Measurements from ENCODE around the gene CACNA1C. TPM values are rescaled to one million over a fixed set of nuclear protein-coding genes. Genes with fewer than 3 reads are reported as not detected.

Gene CACNA1C
- total and polyA plus RNA-seq, 4 donors = 14.8 to 22.2 (median 18.3) TPM

- peaks cover 47% of the 10 kb centered on the region for H3K36me3 ChIP-seq (ENCODE audit: control insufficient read depth, insufficient read depth, low read length)
- 89% methylated on average over 19 of the region's 20 CpGs for WGBS (ENCODE audit: insufficient coverage)
- DNase-seq (ENCODE audit: low read depth in 4 of 6, low spot score in 6 of 6) = no peak
These were observed 635.7 kb downstream of the CACNA1C start for GRCh38 chr12:2688381-2688931.

GRCh38 chr12:2689393-2689792 lies 636.6 kb downstream of the CACNA1C start:
- H3K4me3 ChIP-seq (ENCODE audit: low read depth, low read length) = no peak overlapping the region
- 90% methylated on average over 7 of the region's 9 CpGs for WGBS (ENCODE audit: insufficient coverage)
- DNase-seq (ENCODE audit: low read depth in 4 of 6, low spot score in 6 of 6) = no peak

More at GRCh38 chr12:2688381-2688931, 635.7 kb downstream of the CACNA1C start:
- H3K27ac ChIP-seq (ENCODE audit: low read depth, low read length) = no peak overlapping the region
- no peaks in the 10 kb centered on the region for H3K9me3 ChIP-seq (ENCODE audit: control insufficient read depth, insufficient read depth, low read length)
- peaks cover 11% of the 10 kb centered on the region for H3K4me1 ChIP-seq (ENCODE audit: control insufficient read depth, insufficient read depth, low read length)
- no peak overlapping the region for H3K4me3 ChIP-seq (ENCODE audit: low read depth, low read length)
- H3K27me3 ChIP-seq (ENCODE audit: control insufficient read depth, insufficient read depth, low read length) = peaks cover 4% of the 10 kb centered on the region

DNA sequence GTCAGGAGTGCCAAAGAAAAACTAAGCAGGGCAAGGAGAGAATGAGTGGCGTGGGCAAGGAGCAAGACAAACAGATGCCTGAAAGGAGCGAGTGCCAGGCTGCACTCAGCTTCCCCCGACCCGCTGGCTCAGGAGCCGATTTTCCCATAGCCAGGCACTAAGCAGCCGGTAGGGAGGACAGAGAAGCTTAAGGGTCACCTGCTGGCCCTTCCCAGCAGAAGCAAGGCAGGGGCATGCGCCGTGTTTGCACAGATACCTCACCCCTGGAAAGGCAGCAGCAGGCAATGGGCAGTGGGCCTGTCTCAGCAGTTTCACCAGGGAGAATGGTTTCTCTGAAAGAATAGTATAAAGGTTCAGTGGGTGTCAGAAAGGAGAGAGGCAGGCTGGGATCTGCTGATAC lies 637.1 kb downstream of the CACNA1C start:
- no peak for DNase-seq (ENCODE audit: low read depth in 4 of 6, low spot score in 6 of 6)
- 77% methylated on average over 8 of the region's 8 CpGs for WGBS (ENCODE audit: insufficient coverage)
- Histone ChIP-seq H3K27me3 (ENCODE audit: control insufficient read depth, insufficient read depth, low read length) (peaks cover 4% of the 10 kb centered on the region), H3K27ac (ENCODE audit: low read depth, low read length) (no peak overlapping the region), H3K4me1 (ENCODE audit: control insufficient read depth, insufficient read depth, low read length) (peaks cover 11% of the 10 kb centered on the region), H3K9me3 (ENCODE audit: control insufficient read depth, insufficient read depth, low read length) (no peaks in the 10 kb centered on the region), H3K4me3 (ENCODE audit: low read depth, low read length) (no peak overlapping the region), H3K36me3 (ENCODE audit: control insufficient read depth, insufficient read depth, low read length) (peaks cover 41% of the 10 kb centered on the region)

More at GRCh38 chr12:2689393-2689792, 636.6 kb downstream of the CACNA1C start:
- Histone ChIP-seq H3K9me3 (ENCODE audit: control insufficient read depth, insufficient read depth, low read length) (no peaks in the 10 kb centered on the region), H3K4me1 (ENCODE audit: control insufficient read depth, insufficient read depth, low read length) (peaks cover 11% of the 10 kb centered on the region), H3K27me3 (ENCODE audit: control insufficient read depth, insufficient read depth, low read length) (peaks cover 4% of the 10 kb centered on the region), H3K27ac (ENCODE audit: low read depth, low read length) (no peak overlapping the region), H3K36me3 (ENCODE audit: control insufficient read depth, insufficient read depth, low read length) (peaks cover 41% of the 10 kb centered on the region)

DNA sequence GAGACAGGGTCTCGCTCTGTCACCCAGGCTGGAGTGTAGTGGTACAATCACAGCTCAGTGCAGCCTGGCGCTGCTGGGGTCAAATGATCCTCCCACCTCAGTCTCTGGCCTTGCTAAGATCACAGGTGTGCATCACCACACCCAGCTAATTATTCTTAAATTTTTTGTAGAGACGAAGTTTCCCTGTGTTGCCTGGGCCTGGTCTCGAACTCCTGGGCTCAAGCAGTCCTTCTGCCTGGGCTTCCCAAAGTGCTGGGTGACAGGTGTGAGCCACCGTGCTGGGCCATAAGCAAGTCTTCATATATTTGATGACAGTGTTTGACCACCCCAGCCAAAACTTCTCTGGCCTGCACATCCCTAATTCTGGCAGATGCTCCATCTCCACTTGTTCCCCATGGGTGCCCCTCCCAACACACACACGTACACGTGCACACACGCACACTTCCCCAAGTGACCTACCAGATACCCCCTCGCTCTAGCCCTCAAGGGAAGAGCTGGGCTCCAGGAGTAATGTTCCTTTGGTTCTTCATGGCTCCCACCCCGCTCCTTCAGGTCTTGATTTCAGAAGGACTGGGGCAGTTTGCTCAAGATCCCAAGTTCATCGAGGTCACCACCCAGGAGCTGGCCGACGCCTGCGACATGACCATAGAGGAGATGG lies 637.7 kb downstream of the CACNA1C start:
- WGBS (ENCODE audit: insufficient coverage) = 63% methylated on average over 14 of the region's 14 CpGs
- Histone ChIP-seq H3K4me3 (ENCODE audit: low read depth, low read length) (peak overlapping the region; percentile 36), H3K27me3 (ENCODE audit: control insufficient read depth, insufficient read depth, low read length) (peaks cover 4% of the 10 kb centered on the region), H3K36me3 (ENCODE audit: control insufficient read depth, insufficient read depth, low read length) (peaks cover 40% of the 10 kb centered on the region), H3K4me1 (ENCODE audit: control insufficient read depth, insufficient read depth, low read length) (peaks cover 11% of the 10 kb centered on the region), H3K27ac (ENCODE audit: low read depth, low read length) (no peak overlapping the region), H3K9me3 (ENCODE audit: control insufficient read depth, insufficient read depth, low read length) (no peaks in the 10 kb centered on the region)
- no peak for DNase-seq (ENCODE audit: low read depth in 4 of 6, low spot score in 6 of 6)

- Histone ChIP-seq H3K4me1 (ENCODE audit: control insufficient read depth, insufficient read depth, low read length) (peaks cover 11% of the 10 kb centered on the region), H3K27ac (ENCODE audit: low read depth, low read length) (no peak overlapping the region), H3K36me3 (ENCODE audit: control insufficient read depth, insufficient read depth, low read length) (peaks cover 38% of the 10 kb centered on the region), H3K4me3 (ENCODE audit: low read depth, low read length) (peak overlapping the region; percentile 36), H3K9me3 (ENCODE audit: control insufficient read depth, insufficient read depth, low read length) (no peaks in the 10 kb centered on the region), H3K27me3 (ENCODE audit: control insufficient read depth, insufficient read depth, low read length) (peaks cover 4% of the 10 kb centered on the region)
- 17% methylated on average over 28 of the region's 28 CpGs for WGBS (ENCODE audit: insufficient coverage)
- peak in 2 of 6 donors; percentile 66 to 71 for DNase-seq (ENCODE audit: low read depth in 4 of 6, low spot score in 6 of 6)
These were observed 638.2 kb downstream of the CACNA1C start for GRCh38 chr12:2691006-2691344.

- peak in 2 of 6 donors; percentile 28 to 61 for DNase-seq (ENCODE audit: low read depth in 4 of 6, low spot score in 6 of 6)
- peaks cover 33% of the 10 kb centered on the region for H3K36me3 ChIP-seq (ENCODE audit: control insufficient read depth, insufficient read depth, low read length)
- H3K27me3 ChIP-seq (ENCODE audit: control insufficient read depth, insufficient read depth, low read length) = peaks cover 4% of the 10 kb centered on the region
- peaks cover 11% of the 10 kb centered on the region for H3K4me1 ChIP-seq (ENCODE audit: control insufficient read depth, insufficient read depth, low read length)
- H3K9me3 ChIP-seq (ENCODE audit: control insufficient read depth, insufficient read depth, low read length) = no peaks in the 10 kb centered on the region
- no peak overlapping the region for H3K27ac ChIP-seq (ENCODE audit: low read depth, low read length)
- WGBS (ENCODE audit: insufficient coverage) = 13% methylated on average over 59 of the region's 62 CpGs
- peak overlapping the region; percentile 36 for H3K4me3 ChIP-seq (ENCODE audit: low read depth, low read length)
These were observed 638.7 kb downstream of the CACNA1C start for GRCh38 chr12:2691345-2692071.

DNA sequence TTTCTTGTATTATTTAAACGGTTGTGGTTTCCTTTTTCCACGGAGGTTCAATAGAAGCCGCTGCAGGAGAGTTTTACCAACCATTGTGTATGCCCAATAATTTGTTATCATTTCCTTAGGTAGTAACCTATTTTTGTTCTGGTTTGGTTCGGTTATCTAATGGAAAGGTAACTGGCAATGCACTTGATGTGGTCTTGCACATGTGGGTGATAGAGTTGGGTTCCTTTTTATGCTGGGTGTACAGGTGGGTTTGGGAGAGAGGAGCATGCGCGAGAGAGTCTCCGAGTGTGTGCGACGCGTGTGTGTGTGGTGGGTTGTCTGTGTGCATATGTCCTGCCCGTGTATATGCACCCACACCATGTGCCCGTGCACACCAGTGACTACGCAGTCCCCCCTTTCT lies 639.3 kb downstream of the CACNA1C start:
- Histone ChIP-seq H3K4me1 (ENCODE audit: control insufficient read depth, insufficient read depth, low read length) (peaks cover 11% of the 10 kb centered on the region), H3K9me3 (ENCODE audit: control insufficient read depth, insufficient read depth, low read length) (no peaks in the 10 kb centered on the region), H3K27me3 (ENCODE audit: control insufficient read depth, insufficient read depth, low read length) (peaks cover 6% of the 10 kb centered on the region), H3K4me3 (ENCODE audit: low read depth, low read length) (no peak overlapping the region), H3K36me3 (ENCODE audit: control insufficient read depth, insufficient read depth, low read length) (peaks cover 30% of the 10 kb centered on the region), H3K27ac (ENCODE audit: low read depth, low read length) (no peak overlapping the region)
- 73% methylated on average over 8 of the region's 13 CpGs for WGBS (ENCODE audit: insufficient coverage)
- no peak for DNase-seq (ENCODE audit: low read depth in 4 of 6, low spot score in 6 of 6)

DNA sequence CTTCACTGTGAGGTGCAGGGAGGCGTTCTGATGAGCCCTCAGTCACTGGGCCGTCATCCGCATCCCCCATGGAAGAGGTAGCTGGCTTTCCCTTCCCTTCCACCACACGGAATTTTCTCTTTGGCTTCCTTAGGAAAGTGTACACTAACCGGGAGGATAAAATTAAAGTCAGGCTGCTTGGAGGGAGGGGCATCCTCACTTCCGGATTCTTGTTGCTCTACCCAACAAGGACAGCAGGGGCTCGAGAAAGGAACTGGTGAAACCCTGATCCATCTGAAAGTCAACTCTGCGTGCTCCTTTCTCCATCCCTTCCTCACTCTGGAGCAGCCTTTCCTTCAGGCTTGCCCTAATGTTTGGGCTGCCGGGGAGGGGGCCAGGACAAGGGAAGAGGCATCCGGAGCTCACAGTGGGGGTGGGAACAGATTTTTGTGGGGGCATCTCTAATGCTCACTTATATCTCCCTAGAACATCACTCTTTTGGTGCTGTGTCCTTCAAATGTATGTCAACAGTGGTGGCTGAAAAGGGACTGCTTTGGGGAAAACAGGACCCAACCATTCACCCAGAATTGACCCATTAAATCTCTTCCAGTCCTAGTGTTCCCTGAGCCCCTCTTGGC lies 640.6 kb downstream of the CACNA1C start:
- H3K9me3 ChIP-seq (ENCODE audit: control insufficient read depth, insufficient read depth, low read length) = no peaks in the 10 kb centered on the region
- 41% methylated on average over 4 of the region's 10 CpGs for WGBS (ENCODE audit: insufficient coverage)
- H3K36me3 ChIP-seq (ENCODE audit: control insufficient read depth, insufficient read depth, low read length) = peaks cover 24% of the 10 kb centered on the region
- peaks cover 7% of the 10 kb centered on the region for H3K27me3 ChIP-seq (ENCODE audit: control insufficient read depth, insufficient read depth, low read length)
- H3K4me1 ChIP-seq (ENCODE audit: control insufficient read depth, insufficient read depth, low read length) = peaks cover 11% of the 10 kb centered on the region
- no peak overlapping the region for H3K27ac ChIP-seq (ENCODE audit: low read depth, low read length)
- no peak overlapping the region for H3K4me3 ChIP-seq (ENCODE audit: low read depth, low read length)
- no peak for DNase-seq (ENCODE audit: low read depth in 4 of 6, low spot score in 6 of 6)

DNA sequence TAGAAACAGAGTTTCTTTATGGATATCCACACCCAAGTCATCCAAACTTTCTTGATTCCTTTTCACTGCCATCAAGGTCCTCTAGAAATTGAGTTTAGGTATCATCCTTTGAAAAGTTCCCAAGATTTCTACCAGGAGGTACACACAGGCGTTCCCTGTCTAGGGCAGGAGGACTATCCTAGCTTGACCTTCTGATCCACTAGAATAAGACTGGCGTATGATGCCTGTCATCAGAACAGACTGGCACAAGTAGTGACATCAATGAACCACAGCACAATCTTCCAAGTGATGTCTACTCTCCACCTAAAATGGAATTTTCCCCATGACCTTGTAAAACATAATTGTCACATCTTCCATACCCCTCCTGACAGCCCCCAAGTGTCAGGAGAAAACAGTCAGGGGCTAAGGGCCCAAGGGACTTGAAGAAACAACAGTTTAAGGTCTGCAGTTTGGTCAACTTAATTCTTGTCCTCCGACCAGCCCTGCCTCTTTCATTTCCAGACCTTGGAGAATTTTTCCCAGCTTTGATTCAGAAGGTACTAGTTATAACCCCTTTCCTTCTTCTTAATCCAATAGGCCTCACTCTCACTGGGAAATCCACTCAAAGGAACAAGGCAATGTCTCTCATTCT lies 641.3 kb downstream of the CACNA1C start:
- Histone ChIP-seq H3K27me3 (ENCODE audit: control insufficient read depth, insufficient read depth, low read length) (peaks cover 7% of the 10 kb centered on the region), H3K36me3 (ENCODE audit: control insufficient read depth, insufficient read depth, low read length) (peaks cover 18% of the 10 kb centered on the region), H3K9me3 (ENCODE audit: control insufficient read depth, insufficient read depth, low read length) (peaks cover under 1% of the 10 kb centered on the region), H3K4me1 (ENCODE audit: control insufficient read depth, insufficient read depth, low read length) (peaks cover 11% of the 10 kb centered on the region), H3K27ac (ENCODE audit: low read depth, low read length) (no peak overlapping the region), H3K4me3 (ENCODE audit: low read depth, low read length) (no peak overlapping the region)
- no peak for DNase-seq (ENCODE audit: low read depth in 4 of 6, low spot score in 6 of 6)
- 91% methylated on average over 3 of the region's 3 CpGs for WGBS (ENCODE audit: insufficient coverage)
